H1 (cell line): ENCODE data around the gene CALU.

Source experiments
- ATF3 ChIP-seq: IDR thresholded peaks from 2 replicates; pipeline ENCODE4 v1.6.1; 2011; ENCODE audit warnings: low read depth, mild to moderate bottlenecking, low read length; ENCODE audit not compliant: insufficient read depth
- CREB1 ChIP-seq: IDR thresholded peaks from 2 replicates; pipeline ENCODE4 v1.6.1; 2012; ENCODE audit warnings: inconsistent platforms
- CTCF ChIP-seq, 3 experiments: IDR thresholded peaks; 1 replicate in 2 of 3; 2 replicates in 1 of 3; pipeline versions ENCODE4 v1.5.1 to v1.6.1; 2011; ENCODE audit warnings: low read length in 3 of 3, mild to moderate bottlenecking in 3 of 3, inconsistent platforms in 2 of 3, low read depth in 1 of 3, moderate library complexity in 1 of 3; ENCODE audit not compliant: insufficient read depth in 1 of 3; ENCODE audit errors: control extremely low read depth in 1 of 3
- EP300 ChIP-seq, 2 experiments: IDR thresholded peaks; 1 replicate in 1 of 2; 2 replicates in 1 of 2; pipeline ENCODE4 v1.6.1; 2011 to 2012; ENCODE audit warnings: low read depth in 2 of 2, low read length in 2 of 2, mild to moderate bottlenecking in 2 of 2, borderline replicate concordance in 1 of 2, inconsistent platforms in 1 of 2, moderate library complexity in 1 of 2
- EZH2 ChIP-seq: fragments of 200-600 bp; sonication (generic); IDR thresholded peaks from 2 replicates; pipeline ENCODE4 v1.7.1; 2012; ENCODE audit warnings: low read depth, mild to moderate bottlenecking, moderate library complexity, low read length, inconsistent platforms; ENCODE audit not compliant: severe bottlenecking
- NANOG ChIP-seq: IDR thresholded peaks from 2 replicates; pipeline ENCODE4 v1.6.1; 2011; ENCODE audit warnings: low read length, low read depth, mild to moderate bottlenecking, inconsistent platforms; ENCODE audit not compliant: insufficient read depth, poor library complexity, severe bottlenecking
- POLR2A ChIP-seq, 2 experiments: IDR thresholded peaks; 1 replicate in 1 of 2; 2 replicates in 1 of 2; pipeline ENCODE4 v1.6.1; 2011; ENCODE audit warnings: low read depth in 2 of 2, low read length in 2 of 2, mild to moderate bottlenecking in 2 of 2; ENCODE audit errors: control extremely low read depth in 1 of 2
- RAD21 ChIP-seq, 2 experiments: IDR thresholded peaks in 1 of 2; conservative IDR thresholded peaks in 1 of 2; 2 replicates each; pipeline ENCODE4 v1.6.1; 2011; ENCODE audit warnings: low read depth in 2 of 2, low read length in 2 of 2, improper control_type of control experiment in 1 of 2, inconsistent platforms in 1 of 2, mild to moderate bottlenecking in 1 of 2, moderate library complexity in 1 of 2
- RFX5 ChIP-seq: IDR thresholded peaks from 2 replicates; pipeline ENCODE4 v1.6.1; 2011; ENCODE audit warnings: low read depth, low read length, improper control_type of control experiment, borderline replicate concordance
- TCF12 ChIP-seq: IDR thresholded peaks from 2 replicates; pipeline ENCODE4 v1.6.1; 2011; ENCODE audit warnings: low read depth, mild to moderate bottlenecking, low read length
- YY1 ChIP-seq: IDR thresholded peaks from 2 replicates; pipeline ENCODE4 v1.6.1; 2011; ENCODE audit warnings: low read depth, mild to moderate bottlenecking, low read length

- TF ChIP-seq YY1 (no peak), ATF3 (no peak), EP300 (IDR thresholded peaks at IDR 0.05; ENCODE audit: borderline replicate concordance in 1 of 2, low read depth in 2 of 2, low read length in 2 of 2) (no peak), NANOG (no peak), CREB1 (no peak), TCF12 (no peak), CTCF (IDR thresholded peaks at IDR 0.05; ENCODE audit: control extremely low read depth in 1 of 3, insufficient read depth in 1 of 3, low read depth in 1 of 3, low read length in 3 of 3) (no peak), EZH2 (no peak), POLR2A (IDR thresholded peaks at IDR 0.05; ENCODE audit: control extremely low read depth in 1 of 2, low read depth in 2 of 2, low read length in 2 of 2) (no peak), RAD21 (IDR thresholded peaks at IDR 0.05 in 1 of 2, conservative IDR thresholded peaks at IDR 0.05 in 1 of 2; ENCODE audit: low read depth in 2 of 2, low read length in 2 of 2) (no peak), RFX5 (no peak)
Measured at GRCh38 chr7:128707752-128708151, 31.4 kb upstream of the CALU start.
